Tibial artery (tissue), 4 donors: ENCODE results near the gene CD47.

Experiments used
- DNase-seq, 2 donors: peaks; one replicate each; pipeline ENCODE4 v3.0.0-alpha.2; 2019
- H3K27ac ChIP-seq, 2 donors: fragments of 200-600 bp; sonication (generic) in 1 of 2; 1 replicate in 1 of 2; 2 replicates in 1 of 2; pipeline ENCODE4 v1.5.1; 2018 to 2019; ENCODE audit warnings: mild to moderate bottlenecking in 1 of 2
- H3K27me3 ChIP-seq, 2 donors: fragments of 200-600 bp; sonication (generic) in 1 of 2; one replicate each; pipeline versions ENCODE4 v1.5.1 to v1.6.0; 2016 to 2019
- H3K36me3 ChIP-seq, 3 donors: fragments of 200-600 bp; sonication (generic) in 2 of 3; one replicate each; pipeline ENCODE4 v1.5.1; 2016 to 2019; ENCODE audit warnings: mild to moderate bottlenecking in 2 of 3
- H3K4me1 ChIP-seq, 4 donors: fragments of 200-600 bp; sonication (generic) in 2 of 4; 1 replicate in 3 of 4; 2 replicates in 1 of 4; pipeline ENCODE4 v1.5.1; 2016 to 2019
- H3K4me3 ChIP-seq, 2 donors: fragments of 200-600 bp; sonication (generic) in 1 of 2; 1 replicate in 1 of 2; 2 replicates in 1 of 2; pipeline ENCODE4 v1.5.1; 2018 to 2019; ENCODE audit warnings: mild to moderate bottlenecking in 2 of 2
- H3K9me3 ChIP-seq, 3 donors: fragments of 200-600 bp; sonication (generic) in 1 of 3; one replicate each; pipeline ENCODE4 v1.5.1; 2016 to 2019
- intact Hi-C: fragments of 100-400 bp; cut with DNase I; formaldehyde crosslinking; loops from one replicate; pipeline ENCODE4 v1.15.0; 2023; ENCODE audit warnings: low total_unique reads
- TF ChIP-seq, protein P1 (sequence below), 2 experiments: fragments of 200-600 bp in 1 of 2; fragments of 450-650 bp in 1 of 2; IDR thresholded peaks; one replicate each; pipeline ENCODE4 v1.5.1; 2017 to 2019; ENCODE audit warnings: antibody characterized with exemption in 2 of 2, mild to moderate bottlenecking in 1 of 2, moderate library complexity in 1 of 2

The CD47 gene

DNA sequence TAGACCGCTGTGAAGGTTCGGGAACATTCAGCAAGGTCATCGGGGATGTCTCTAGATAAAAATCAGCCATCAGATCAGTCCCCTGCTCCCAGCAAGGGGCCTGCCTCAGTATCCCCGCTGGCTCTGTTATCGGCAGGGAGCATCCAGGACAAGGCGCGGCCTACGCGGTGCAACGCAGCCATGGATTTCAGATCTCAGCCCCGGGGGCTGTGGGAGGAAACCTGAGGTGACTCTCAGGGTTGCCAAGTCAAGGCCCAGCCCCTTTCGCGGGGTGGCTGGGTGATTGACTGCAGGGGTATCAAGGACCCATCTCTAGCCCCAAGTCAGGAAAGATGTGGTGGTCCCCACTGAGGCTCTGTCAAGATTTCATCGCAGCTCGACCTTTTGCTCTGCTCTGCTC, 23.1 kb upstream of the CD47 start:
- Histone ChIP-seq H3K36me3 (no peaks in the 10 kb centered on the region), H3K9me3 (no peaks in the 10 kb centered on the region), H3K27me3 (peaks cover 0 to 5% of the 10 kb centered on the region in 2 donors), H3K27ac (no peak overlapping the region), H3K4me1 (no peaks in the 10 kb centered on the region), H3K4me3 (no peak overlapping the region)
- intact Hi-C loops = no loop called here
- DNase-seq = no peak
- TF ChIP-seq, protein P1, sequence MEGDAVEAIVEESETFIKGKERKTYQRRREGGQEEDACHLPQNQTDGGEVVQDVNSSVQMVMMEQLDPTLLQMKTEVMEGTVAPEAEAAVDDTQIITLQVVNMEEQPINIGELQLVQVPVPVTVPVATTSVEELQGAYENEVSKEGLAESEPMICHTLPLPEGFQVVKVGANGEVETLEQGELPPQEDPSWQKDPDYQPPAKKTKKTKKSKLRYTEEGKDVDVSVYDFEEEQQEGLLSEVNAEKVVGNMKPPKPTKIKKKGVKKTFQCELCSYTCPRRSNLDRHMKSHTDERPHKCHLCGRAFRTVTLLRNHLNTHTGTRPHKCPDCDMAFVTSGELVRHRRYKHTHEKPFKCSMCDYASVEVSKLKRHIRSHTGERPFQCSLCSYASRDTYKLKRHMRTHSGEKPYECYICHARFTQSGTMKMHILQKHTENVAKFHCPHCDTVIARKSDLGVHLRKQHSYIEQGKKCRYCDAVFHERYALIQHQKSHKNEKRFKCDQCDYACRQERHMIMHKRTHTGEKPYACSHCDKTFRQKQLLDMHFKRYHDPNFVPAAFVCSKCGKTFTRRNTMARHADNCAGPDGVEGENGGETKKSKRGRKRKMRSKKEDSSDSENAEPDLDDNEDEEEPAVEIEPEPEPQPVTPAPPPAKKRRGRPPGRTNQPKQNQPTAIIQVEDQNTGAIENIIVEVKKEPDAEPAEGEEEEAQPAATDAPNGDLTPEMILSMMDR (IDR thresholded peaks at IDR 0.05) = no peak

DNA sequence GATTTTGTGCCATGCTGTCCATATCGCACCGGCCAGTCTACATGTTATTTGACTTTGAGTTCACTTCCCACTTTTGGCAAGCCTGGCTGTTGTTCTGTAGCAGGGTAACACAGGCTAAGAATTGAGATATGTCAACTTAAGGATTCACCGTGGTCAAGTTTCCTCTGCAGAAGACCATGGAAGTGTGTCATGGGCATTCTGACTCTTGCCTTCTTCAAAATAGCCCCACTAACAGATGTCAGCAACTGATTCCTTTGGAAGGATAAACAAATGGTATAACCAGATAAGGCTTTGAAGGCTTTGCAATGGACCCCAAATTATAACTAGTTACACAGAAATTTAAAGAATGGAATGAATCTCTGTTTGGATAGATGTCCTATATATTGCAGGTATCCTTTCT, 20.1 kb upstream of the CD47 start:
- DNase-seq = no peak
- Histone ChIP-seq H3K9me3 (no peaks in the 10 kb centered on the region), H3K27ac (no peak overlapping the region), H3K27me3 (peaks cover 0 to 5% of the 10 kb centered on the region in 2 donors), H3K4me3 (no peak overlapping the region), H3K36me3 (no peaks in the 10 kb centered on the region), H3K4me1 (no peaks in the 10 kb centered on the region)
- intact Hi-C loops = no loop called here
- TF ChIP-seq, protein P1 (IDR thresholded peaks at IDR 0.05) = no peak

DNA sequence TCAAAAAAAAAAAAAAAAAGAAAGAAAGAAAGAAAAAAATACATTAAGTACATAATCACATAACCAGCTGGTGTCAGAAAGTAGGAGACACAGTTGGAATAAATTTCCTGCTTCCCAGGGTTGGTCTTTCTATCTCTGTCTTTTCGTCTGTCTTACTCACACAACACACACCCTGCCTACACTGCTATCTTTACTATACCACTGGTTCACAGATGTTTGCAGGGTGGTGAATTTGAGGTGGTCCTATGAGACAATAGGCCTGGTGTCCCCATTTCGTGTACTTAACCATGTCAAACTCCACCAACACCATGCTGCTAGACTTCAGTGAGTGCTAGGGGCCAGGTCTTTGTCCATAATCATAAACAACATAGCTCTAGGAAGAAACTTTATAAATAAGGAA, 17.6 kb upstream of the CD47 start:
- H3K36me3 ChIP-seq = no peaks in the 10 kb centered on the region
- intact Hi-C loops = no loop called here
- no peaks in the 10 kb centered on the region for H3K27me3 ChIP-seq
- TF ChIP-seq, protein P1 (IDR thresholded peaks at IDR 0.05) = no peak
- H3K27ac ChIP-seq = no peak overlapping the region
- peaks cover 0 to 9% (median 4%) of the 10 kb centered on the region in 4 donors for H3K4me1 ChIP-seq
- no peak for DNase-seq
- H3K9me3 ChIP-seq = no peaks in the 10 kb centered on the region
- no peak overlapping the region for H3K4me3 ChIP-seq

DNA sequence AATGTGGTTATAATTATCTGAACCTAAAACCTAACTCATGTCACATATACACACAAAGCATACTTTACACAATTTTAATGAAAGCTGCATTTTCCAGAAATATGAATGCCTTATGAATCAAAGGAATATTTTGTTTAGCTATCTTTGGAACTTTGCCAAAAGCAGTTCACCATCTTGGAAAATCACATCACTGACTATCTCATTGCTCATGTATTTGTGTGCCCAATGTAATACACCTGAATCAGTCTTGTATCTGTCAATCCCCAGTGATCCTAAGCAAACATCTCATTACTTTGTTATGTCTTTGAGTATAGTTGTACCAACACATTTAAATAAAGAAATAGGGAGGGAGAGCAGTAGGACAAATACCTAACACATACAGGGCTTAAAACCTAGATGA, 15.6 kb upstream of the CD47 start:
- peaks cover 0 to 9% (median 4%) of the 10 kb centered on the region in 4 donors for H3K4me1 ChIP-seq
- no peak for DNase-seq
- TF ChIP-seq, protein P1 (IDR thresholded peaks at IDR 0.05) = no peak
- no peak overlapping the region for H3K4me3 ChIP-seq
- intact Hi-C loops = no loop called here
- no peak overlapping the region for H3K27ac ChIP-seq
- H3K9me3 ChIP-seq = no peaks in the 10 kb centered on the region
- no peaks in the 10 kb centered on the region for H3K27me3 ChIP-seq
- no peaks in the 10 kb centered on the region for H3K36me3 ChIP-seq

DNA sequence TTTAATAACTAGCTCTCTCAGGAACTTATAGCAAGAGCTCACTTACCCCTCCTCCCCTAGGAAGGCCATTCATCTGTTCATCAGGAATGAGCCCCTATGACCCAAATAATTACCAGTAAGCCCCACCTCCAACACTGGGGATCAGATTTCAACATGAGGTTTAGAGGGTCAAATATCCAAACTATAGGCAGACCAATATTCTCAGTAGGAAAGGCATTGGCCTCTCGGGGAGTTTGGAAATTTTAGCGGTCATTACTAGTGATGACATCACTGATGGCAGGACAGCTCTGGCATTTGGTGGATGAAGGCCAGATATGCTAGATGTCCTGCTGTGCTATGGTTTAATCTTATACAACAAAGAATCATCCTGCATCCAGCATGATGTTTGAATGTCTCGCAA, 15.2 kb upstream of the CD47 start:
- Histone ChIP-seq H3K27ac (no peak overlapping the region), H3K36me3 (no peaks in the 10 kb centered on the region), H3K27me3 (no peaks in the 10 kb centered on the region), H3K4me1 (peaks cover 0 to 9% (median 4%) of the 10 kb centered on the region in 4 donors), H3K4me3 (no peak overlapping the region), H3K9me3 (no peaks in the 10 kb centered on the region)
- intact Hi-C loops = no loop called here
- TF ChIP-seq, protein P1 (IDR thresholded peaks at IDR 0.05) = no peak
- no peak for DNase-seq
